ENCODE data around the gene ACTR3C.
"Not testable (repeated sequence)": the region's sequence is repeated elsewhere in the genome, so short reads cannot be mapped to it uniquely, and the experiment has no call there.

The ACTR3C gene

GRCh38 chr7:150305903-150306284, 17.5 kb downstream of the ACTR3C start:
- not testable (repeated sequence) for H3K27ac ChIP-seq (ENCODE audit: insufficient read depth, low read length, poor library complexity, severe bottlenecking); DNase-seq; H3K27me3 ChIP-seq (replicated peaks; ENCODE audit: control insufficient read depth, insufficient read depth, low read length, poor library complexity, severe bottlenecking); H3K9me3 ChIP-seq (ENCODE audit: control insufficient read depth, low read length); H3K4me1 ChIP-seq (ENCODE audit: control insufficient read depth, insufficient read depth, low read length, poor library complexity, severe bottlenecking); H3K36me3 ChIP-seq (ENCODE audit: control insufficient read depth, insufficient read depth, low read length); H3K4me3 ChIP-seq (ENCODE audit: insufficient read depth, low read depth, low read length, poor library complexity, severe bottlenecking)

- not testable (repeated sequence) for H3K27ac ChIP-seq (ENCODE audit: insufficient read depth, low read length, poor library complexity, severe bottlenecking); H3K4me3 ChIP-seq (ENCODE audit: insufficient read depth, low read depth, low read length, poor library complexity, severe bottlenecking); H3K9me3 ChIP-seq (ENCODE audit: control insufficient read depth, low read length); H3K36me3 ChIP-seq (ENCODE audit: control insufficient read depth, insufficient read depth, low read length); H3K4me1 ChIP-seq (ENCODE audit: control insufficient read depth, insufficient read depth, low read length, poor library complexity, severe bottlenecking); DNase-seq; H3K27me3 ChIP-seq (replicated peaks; ENCODE audit: control insufficient read depth, insufficient read depth, low read length, poor library complexity, severe bottlenecking)
Measured at GRCh38 chr7:150305259-150305902, 18.0 kb downstream of the ACTR3C start.

- not testable (repeated sequence) for H3K9me3 ChIP-seq (ENCODE audit: control insufficient read depth, low read length); DNase-seq; H3K4me3 ChIP-seq (ENCODE audit: insufficient read depth, low read depth, low read length, poor library complexity, severe bottlenecking); H3K36me3 ChIP-seq (ENCODE audit: control insufficient read depth, insufficient read depth, low read length); H3K4me1 ChIP-seq (ENCODE audit: control insufficient read depth, insufficient read depth, low read length, poor library complexity, severe bottlenecking); H3K27me3 ChIP-seq (replicated peaks; ENCODE audit: control insufficient read depth, insufficient read depth, low read length, poor library complexity, severe bottlenecking); H3K27ac ChIP-seq (ENCODE audit: insufficient read depth, low read length, poor library complexity, severe bottlenecking)
Measured at GRCh38 chr7:150304499-150305258, 18.7 kb downstream of the ACTR3C start.

- H3K4me3 ChIP-seq (ENCODE audit: insufficient read depth, low read depth, low read length, poor library complexity, severe bottlenecking); H3K4me1 ChIP-seq (ENCODE audit: control insufficient read depth, insufficient read depth, low read length, poor library complexity, severe bottlenecking); H3K27ac ChIP-seq (ENCODE audit: insufficient read depth, low read length, poor library complexity, severe bottlenecking); DNase-seq; H3K27me3 ChIP-seq (replicated peaks; ENCODE audit: control insufficient read depth, insufficient read depth, low read length, poor library complexity, severe bottlenecking); H3K9me3 ChIP-seq (ENCODE audit: control insufficient read depth, low read length); H3K36me3 ChIP-seq (ENCODE audit: control insufficient read depth, insufficient read depth, low read length): not testable (repeated sequence)
Measured at GRCh38 chr7:150302908-150303310, 20.4 kb downstream of the ACTR3C start.

GRCh38 chr7:150297978-150298377, 25.4 kb downstream of the ACTR3C start:
- not testable (repeated sequence) for H3K27ac ChIP-seq (ENCODE audit: insufficient read depth, low read length, poor library complexity, severe bottlenecking); H3K4me3 ChIP-seq (ENCODE audit: insufficient read depth, low read depth, low read length, poor library complexity, severe bottlenecking); H3K4me1 ChIP-seq (ENCODE audit: control insufficient read depth, insufficient read depth, low read length, poor library complexity, severe bottlenecking); DNase-seq; H3K36me3 ChIP-seq (ENCODE audit: control insufficient read depth, insufficient read depth, low read length); H3K9me3 ChIP-seq (ENCODE audit: control insufficient read depth, low read length); H3K27me3 ChIP-seq (replicated peaks; ENCODE audit: control insufficient read depth, insufficient read depth, low read length, poor library complexity, severe bottlenecking)

GRCh38 chr7:150296802-150297201, 26.5 kb downstream of the ACTR3C start:
- H3K9me3 ChIP-seq (ENCODE audit: control insufficient read depth, low read length); DNase-seq; H3K4me1 ChIP-seq (ENCODE audit: control insufficient read depth, insufficient read depth, low read length, poor library complexity, severe bottlenecking); H3K27ac ChIP-seq (ENCODE audit: insufficient read depth, low read length, poor library complexity, severe bottlenecking); H3K27me3 ChIP-seq (replicated peaks; ENCODE audit: control insufficient read depth, insufficient read depth, low read length, poor library complexity, severe bottlenecking); H3K4me3 ChIP-seq (ENCODE audit: insufficient read depth, low read depth, low read length, poor library complexity, severe bottlenecking); H3K36me3 ChIP-seq (ENCODE audit: control insufficient read depth, insufficient read depth, low read length): not testable (repeated sequence)

- not testable (repeated sequence) for H3K27me3 ChIP-seq (replicated peaks; ENCODE audit: control insufficient read depth, insufficient read depth, low read length, poor library complexity, severe bottlenecking); H3K4me1 ChIP-seq (ENCODE audit: control insufficient read depth, insufficient read depth, low read length, poor library complexity, severe bottlenecking); H3K27ac ChIP-seq (ENCODE audit: insufficient read depth, low read length, poor library complexity, severe bottlenecking); DNase-seq; H3K4me3 ChIP-seq (ENCODE audit: insufficient read depth, low read depth, low read length, poor library complexity, severe bottlenecking); H3K9me3 ChIP-seq (ENCODE audit: control insufficient read depth, low read length); H3K36me3 ChIP-seq (ENCODE audit: control insufficient read depth, insufficient read depth, low read length)
Measured at GRCh38 chr7:150295614-150296013, 27.7 kb downstream of the ACTR3C start.

GRCh38 chr7:150295027-150295426, 28.3 kb downstream of the ACTR3C start:
- not testable (repeated sequence) for H3K27me3 ChIP-seq (replicated peaks; ENCODE audit: control insufficient read depth, insufficient read depth, low read length, poor library complexity, severe bottlenecking); H3K4me3 ChIP-seq (ENCODE audit: insufficient read depth, low read depth, low read length, poor library complexity, severe bottlenecking); H3K36me3 ChIP-seq (ENCODE audit: control insufficient read depth, insufficient read depth, low read length); H3K27ac ChIP-seq (ENCODE audit: insufficient read depth, low read length, poor library complexity, severe bottlenecking); H3K9me3 ChIP-seq (ENCODE audit: control insufficient read depth, low read length); DNase-seq; H3K4me1 ChIP-seq (ENCODE audit: control insufficient read depth, insufficient read depth, low read length, poor library complexity, severe bottlenecking)

- not testable (repeated sequence) for H3K27ac ChIP-seq (ENCODE audit: insufficient read depth, low read length, poor library complexity, severe bottlenecking); H3K27me3 ChIP-seq (replicated peaks; ENCODE audit: control insufficient read depth, insufficient read depth, low read length, poor library complexity, severe bottlenecking); H3K4me3 ChIP-seq (ENCODE audit: insufficient read depth, low read depth, low read length, poor library complexity, severe bottlenecking); H3K9me3 ChIP-seq (ENCODE audit: control insufficient read depth, low read length); H3K4me1 ChIP-seq (ENCODE audit: control insufficient read depth, insufficient read depth, low read length, poor library complexity, severe bottlenecking); DNase-seq; H3K36me3 ChIP-seq (ENCODE audit: control insufficient read depth, insufficient read depth, low read length)
Measured at GRCh38 chr7:150290317-150290716, 33.0 kb downstream of the ACTR3C start.

GRCh38 chr7:150288816-150289215, 34.5 kb downstream of the ACTR3C start:
- not testable (repeated sequence) for H3K9me3 ChIP-seq (ENCODE audit: control insufficient read depth, low read length); DNase-seq; H3K36me3 ChIP-seq (ENCODE audit: control insufficient read depth, insufficient read depth, low read length); H3K27me3 ChIP-seq (replicated peaks; ENCODE audit: control insufficient read depth, insufficient read depth, low read length, poor library complexity, severe bottlenecking); H3K27ac ChIP-seq (ENCODE audit: insufficient read depth, low read length, poor library complexity, severe bottlenecking); H3K4me1 ChIP-seq (ENCODE audit: control insufficient read depth, insufficient read depth, low read length, poor library complexity, severe bottlenecking); H3K4me3 ChIP-seq (ENCODE audit: insufficient read depth, low read depth, low read length, poor library complexity, severe bottlenecking)
